Epithelial cell of proximal tubule (primary cell): Measurements from ENCODE around the gene CBFB. TPM values are rescaled to one million over a fixed set of nuclear protein-coding genes. Genes with fewer than 3 reads are reported as not detected.

Source experiments
- DNase-seq: peaks from one replicate; pipeline ENCODE4 v3.0.0-alpha.2; 2011; ENCODE audit warnings: low read depth
- H3K4me3 ChIP-seq: 2 replicates; pipeline ENCODE4 v1.5.1; 2011; ENCODE audit warnings: low read depth, mild to moderate bottlenecking, low read length
- total RNA-seq: library from RNA; depleted of rRNA; stranded (reverse); fragments of >200 nt; gene quantifications from 2 replicates; pipeline ENCODE4 v1.2.3, GENCODE V29; 2015
- TF ChIP-seq, protein P1 (sequence below): conservative IDR thresholded peaks from 2 replicates; pipeline ENCODE4 v1.5.1; 2012; ENCODE audit warnings: low read depth, mild to moderate bottlenecking, low read length

CBFB gene
- total RNA-seq, 1 donor from 2014 or later = 178 TPM

DNA sequence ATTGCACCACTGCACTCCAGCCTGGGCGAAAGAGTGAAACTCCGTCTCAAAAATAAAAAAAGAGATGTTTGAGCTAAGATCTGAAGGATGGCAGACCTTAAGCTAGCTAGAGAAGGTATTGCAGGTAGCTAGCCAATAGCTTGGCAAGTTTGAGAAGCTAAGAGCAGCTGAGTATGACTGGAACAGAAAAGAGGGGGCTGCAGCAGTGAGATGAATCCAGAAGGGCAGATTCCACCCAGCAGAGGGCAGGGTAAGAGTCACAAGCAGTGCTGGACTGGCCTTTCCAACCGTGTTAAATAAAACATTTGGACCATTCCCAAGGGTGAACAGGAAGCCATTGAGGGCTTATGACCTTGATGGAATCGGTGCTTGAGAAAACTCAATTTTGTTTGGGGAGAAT lies 75.1 kb downstream of the CBFB start:
- TF ChIP-seq, protein P1, sequence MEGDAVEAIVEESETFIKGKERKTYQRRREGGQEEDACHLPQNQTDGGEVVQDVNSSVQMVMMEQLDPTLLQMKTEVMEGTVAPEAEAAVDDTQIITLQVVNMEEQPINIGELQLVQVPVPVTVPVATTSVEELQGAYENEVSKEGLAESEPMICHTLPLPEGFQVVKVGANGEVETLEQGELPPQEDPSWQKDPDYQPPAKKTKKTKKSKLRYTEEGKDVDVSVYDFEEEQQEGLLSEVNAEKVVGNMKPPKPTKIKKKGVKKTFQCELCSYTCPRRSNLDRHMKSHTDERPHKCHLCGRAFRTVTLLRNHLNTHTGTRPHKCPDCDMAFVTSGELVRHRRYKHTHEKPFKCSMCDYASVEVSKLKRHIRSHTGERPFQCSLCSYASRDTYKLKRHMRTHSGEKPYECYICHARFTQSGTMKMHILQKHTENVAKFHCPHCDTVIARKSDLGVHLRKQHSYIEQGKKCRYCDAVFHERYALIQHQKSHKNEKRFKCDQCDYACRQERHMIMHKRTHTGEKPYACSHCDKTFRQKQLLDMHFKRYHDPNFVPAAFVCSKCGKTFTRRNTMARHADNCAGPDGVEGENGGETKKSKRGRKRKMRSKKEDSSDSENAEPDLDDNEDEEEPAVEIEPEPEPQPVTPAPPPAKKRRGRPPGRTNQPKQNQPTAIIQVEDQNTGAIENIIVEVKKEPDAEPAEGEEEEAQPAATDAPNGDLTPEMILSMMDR = peak; percentile 77
- no peak for DNase-seq

DNA sequence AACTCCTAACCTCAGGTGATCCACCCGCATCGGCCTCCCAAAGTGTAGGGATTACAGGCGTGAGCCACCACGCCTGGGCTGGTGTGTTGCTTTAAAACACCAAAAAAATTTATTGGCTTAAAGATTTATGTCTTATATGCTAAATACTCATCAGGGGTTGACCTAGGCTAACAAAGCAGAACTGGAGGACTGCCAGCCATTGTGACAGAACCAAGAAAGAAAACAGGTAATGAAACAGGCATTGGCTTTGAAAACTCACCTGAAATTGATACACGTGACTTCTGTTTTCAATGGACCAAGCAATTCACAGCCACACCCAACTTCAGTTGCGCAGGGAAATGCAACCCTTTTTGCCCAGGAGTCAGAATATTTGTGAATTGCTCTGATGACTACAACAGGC lies 75.9 kb downstream of the CBFB start:
- no peak for DNase-seq
- TF ChIP-seq, protein P1 = no peak
- no peak overlapping the region for H3K4me3 ChIP-seq

More for the DNA sequence above, 75.1 kb downstream of the CBFB start:
- H3K4me3 ChIP-seq = no peak overlapping the region

DNA sequence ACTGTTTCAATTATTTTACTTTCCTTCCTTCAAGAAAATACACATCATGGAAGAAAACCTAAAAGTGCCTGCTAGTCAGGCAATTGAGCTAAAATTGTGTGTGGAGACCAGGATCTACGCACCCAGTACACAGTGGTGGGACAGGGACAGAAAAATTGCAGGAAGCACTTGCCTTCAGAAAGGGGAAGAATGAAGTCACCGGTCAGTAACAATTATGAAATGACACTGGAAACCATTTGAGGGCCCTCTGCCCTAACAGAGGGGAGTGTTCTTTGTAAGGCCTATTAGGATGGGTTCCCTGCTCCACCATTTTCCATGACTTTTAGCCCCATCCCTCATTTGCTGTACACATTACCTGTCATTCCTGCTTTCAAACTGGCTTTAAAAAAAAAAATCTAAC lies 76.3 kb downstream of the CBFB start:
- DNase-seq = no peak
- no peak overlapping the region for H3K4me3 ChIP-seq
- TF ChIP-seq, protein P1 = no peak

DNA sequence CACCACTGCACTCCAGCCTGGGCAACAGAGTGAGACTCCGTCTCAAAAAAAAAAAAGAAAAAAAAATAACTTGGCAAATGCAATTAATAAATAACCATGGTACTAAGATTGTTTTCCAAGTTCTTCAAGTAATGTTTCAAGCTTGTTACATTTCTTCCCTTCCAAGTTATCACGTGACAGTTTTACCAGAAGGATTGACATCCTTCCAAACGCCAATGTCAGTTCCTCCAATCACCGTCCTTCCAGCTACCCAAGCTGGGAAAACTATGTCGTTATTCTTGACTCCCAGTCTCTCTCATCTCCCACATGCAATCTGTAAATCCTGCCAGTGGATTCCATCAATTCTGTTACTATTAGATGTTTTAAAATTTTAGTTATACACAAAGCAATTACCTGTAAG lies 76.9 kb downstream of the CBFB start:
- H3K4me3 ChIP-seq = no peak overlapping the region
- no peak for DNase-seq
- TF ChIP-seq, protein P1 = no peak

DNA sequence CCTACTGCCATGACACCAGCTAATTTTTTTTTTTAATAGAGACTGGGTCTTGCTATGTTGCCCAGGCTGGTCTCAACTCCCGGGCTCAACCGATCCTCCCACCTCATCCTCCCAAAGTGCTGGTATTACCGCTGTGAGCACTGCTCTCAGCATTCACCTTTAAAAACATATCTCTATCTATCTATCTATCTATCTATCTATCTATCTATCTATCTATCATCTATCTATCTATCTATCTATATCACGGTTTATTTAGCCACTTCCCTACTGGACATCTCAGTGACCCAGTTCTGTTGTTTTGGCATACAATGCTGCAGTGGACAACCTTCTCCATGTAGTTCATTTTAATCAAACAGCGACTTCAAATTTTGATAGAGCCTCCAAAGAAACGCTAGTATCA lies 79.5 kb downstream of the CBFB start:
- H3K4me3 ChIP-seq = no peak overlapping the region
- TF ChIP-seq, protein P1 = no peak

DNA sequence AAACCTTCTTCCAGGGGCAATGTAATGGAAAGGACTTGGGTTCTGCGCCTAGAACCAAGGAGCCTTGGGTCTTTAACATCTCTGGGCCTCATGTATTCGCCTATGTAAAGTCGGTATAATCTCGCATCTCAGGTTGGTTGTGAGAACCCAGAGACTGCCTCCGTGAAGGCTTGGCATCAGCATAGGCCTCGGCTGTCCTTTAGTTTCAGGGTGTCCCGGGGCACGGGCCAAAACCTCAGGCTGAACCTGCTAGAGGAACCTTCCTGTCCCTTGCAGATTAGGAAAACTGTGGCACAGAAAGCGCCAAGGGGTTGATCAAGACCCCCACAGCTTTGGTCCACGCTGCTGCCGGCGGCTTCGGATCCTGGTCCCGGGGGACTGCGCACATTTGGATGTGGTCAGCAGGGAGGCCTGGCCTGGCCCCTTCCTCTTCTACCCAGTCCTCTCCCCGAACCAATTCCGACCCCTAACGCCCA lies 80.0 kb downstream of the CBFB start:
- TF ChIP-seq, protein P1 = no peak
- H3K4me3 ChIP-seq = peak overlapping the region; percentile 99
- DNase-seq = no peak

More for the DNA sequence above, 79.5 kb downstream of the CBFB start:
- no peak for DNase-seq

DNA sequence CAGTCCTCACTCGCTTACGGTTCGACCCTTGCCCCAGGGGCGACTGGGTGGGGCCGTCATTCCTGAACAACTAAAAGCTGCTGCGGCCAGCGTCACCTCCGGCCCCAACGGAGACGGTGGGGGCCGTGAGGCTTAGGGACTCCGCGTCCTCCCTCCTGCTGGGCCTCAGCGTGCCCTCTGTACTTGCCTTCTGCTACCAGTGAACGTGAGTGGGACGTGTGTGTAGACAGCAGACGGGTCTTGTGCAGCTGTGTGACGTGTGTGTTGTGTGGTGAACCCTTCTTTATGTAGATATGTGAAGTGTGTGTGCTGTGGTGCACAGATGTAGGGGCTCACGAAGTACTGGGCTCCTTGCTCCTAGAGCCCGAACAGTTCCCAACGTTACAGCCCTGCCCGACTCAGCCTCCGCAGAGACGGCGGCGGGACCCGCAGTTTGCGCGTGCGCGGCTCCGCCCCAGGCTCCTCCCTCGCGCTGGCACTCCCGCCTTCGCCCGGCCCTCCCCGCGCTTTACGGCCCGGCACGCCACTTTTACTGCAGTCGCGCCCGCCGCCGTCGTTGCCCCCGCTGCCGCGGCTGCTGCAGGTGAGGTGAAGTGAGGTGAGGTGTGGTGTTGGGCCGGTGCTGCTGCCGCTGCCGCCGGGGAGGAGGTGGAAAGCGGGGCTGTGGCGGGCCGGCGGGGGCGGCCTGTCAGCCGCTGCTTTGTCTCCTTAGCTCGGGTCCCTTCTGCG lies 80.6 kb downstream of the CBFB start, which contains the start of gene PHAF1:
TSS of gene PHAF1 (plus strand) at position 535 of the 729 bp plus-strand sequence. CDS start 235 bp downstream, outside the sequence.
- no peak for DNase-seq
- TF ChIP-seq, protein P1 = no peak
- peak within 1 kb of the TSS; percentile 99 for H3K4me3 ChIP-seq
